ENCODE results near the gene ZNF236.

DNA sequence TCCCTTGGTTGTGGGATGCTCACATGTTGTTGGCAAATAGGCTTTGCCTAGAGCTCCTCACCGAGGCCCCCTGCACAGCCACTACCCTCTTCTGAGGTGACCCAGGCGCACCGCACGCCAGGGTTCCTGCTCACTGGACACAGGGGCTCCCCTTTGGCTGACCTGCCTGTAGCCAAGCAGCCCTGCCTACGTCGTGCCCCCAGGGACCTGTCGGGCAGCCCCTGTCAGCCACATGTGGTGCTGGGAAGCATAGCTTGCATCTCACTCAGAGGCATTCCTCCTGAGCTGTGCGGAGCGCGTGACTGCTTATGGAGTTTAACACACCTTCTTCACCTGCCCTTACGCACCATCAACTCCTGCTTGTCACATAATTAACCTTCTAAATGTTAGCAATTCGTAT lies 116.3 kb downstream of the ZNF236 start:
- no peak for TF ChIP-seq EP300 (IDR thresholded peaks at IDR 0.05; ENCODE audit: borderline replicate concordance)
- TF ChIP-seq CEBPB (IDR thresholded peaks at IDR 0.05), result no peak
- no peak for TF ChIP-seq NFIC (IDR thresholded peaks at IDR 0.05)
- no peak for TF ChIP-seq RAD21 (IDR thresholded peaks at IDR 0.05; ENCODE audit: low read depth)
- TF ChIP-seq, protein P1, sequence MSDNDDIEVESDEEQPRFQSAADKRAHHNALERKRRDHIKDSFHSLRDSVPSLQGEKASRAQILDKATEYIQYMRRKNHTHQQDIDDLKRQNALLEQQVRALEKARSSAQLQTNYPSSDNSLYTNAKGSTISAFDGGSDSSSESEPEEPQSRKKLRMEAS (IDR thresholded peaks at IDR 0.05), result no peak
- no peak for TF ChIP-seq TCF12 (IDR thresholded peaks at IDR 0.05; ENCODE audit: low read depth)
- TF ChIP-seq, protein P2, sequence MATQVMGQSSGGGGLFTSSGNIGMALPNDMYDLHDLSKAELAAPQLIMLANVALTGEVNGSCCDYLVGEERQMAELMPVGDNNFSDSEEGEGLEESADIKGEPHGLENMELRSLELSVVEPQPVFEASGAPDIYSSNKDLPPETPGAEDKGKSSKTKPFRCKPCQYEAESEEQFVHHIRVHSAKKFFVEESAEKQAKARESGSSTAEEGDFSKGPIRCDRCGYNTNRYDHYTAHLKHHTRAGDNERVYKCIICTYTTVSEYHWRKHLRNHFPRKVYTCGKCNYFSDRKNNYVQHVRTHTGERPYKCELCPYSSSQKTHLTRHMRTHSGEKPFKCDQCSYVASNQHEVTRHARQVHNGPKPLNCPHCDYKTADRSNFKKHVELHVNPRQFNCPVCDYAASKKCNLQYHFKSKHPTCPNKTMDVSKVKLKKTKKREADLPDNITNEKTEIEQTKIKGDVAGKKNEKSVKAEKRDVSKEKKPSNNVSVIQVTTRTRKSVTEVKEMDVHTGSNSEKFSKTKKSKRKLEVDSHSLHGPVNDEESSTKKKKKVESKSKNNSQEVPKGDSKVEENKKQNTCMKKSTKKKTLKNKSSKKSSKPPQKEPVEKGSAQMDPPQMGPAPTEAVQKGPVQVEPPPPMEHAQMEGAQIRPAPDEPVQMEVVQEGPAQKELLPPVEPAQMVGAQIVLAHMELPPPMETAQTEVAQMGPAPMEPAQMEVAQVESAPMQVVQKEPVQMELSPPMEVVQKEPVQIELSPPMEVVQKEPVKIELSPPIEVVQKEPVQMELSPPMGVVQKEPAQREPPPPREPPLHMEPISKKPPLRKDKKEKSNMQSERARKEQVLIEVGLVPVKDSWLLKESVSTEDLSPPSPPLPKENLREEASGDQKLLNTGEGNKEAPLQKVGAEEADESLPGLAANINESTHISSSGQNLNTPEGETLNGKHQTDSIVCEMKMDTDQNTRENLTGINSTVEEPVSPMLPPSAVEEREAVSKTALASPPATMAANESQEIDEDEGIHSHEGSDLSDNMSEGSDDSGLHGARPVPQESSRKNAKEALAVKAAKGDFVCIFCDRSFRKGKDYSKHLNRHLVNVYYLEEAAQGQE (IDR thresholded peaks at IDR 0.05; ENCODE audit: low read depth), result no peak
- no peak for TF ChIP-seq TEAD4 (IDR thresholded peaks at IDR 0.05)
- TF ChIP-seq FOXM1 (IDR thresholded peaks at IDR 0.05; ENCODE audit: borderline replicate concordance, low read depth), result no peak
- TF ChIP-seq EGR1 (IDR thresholded peaks at IDR 0.05), result no peak
- no peak for TF ChIP-seq TAF1 (IDR thresholded peaks at IDR 0.05; ENCODE audit: low read depth)
- no peak for TF ChIP-seq YY1 (IDR thresholded peaks at IDR 0.05; ENCODE audit: low read depth)

All from Ishikawa (cell line).